Lung (tissue), 12 donors: ENCODE results near the gene TM4SF1. TPM values are rescaled to one million over a fixed set of nuclear protein-coding genes. Genes with fewer than 3 reads are reported as not detected.
A peak's percentile ranks its signal among the peaks of the same experiment; 100 is the strongest.

Experiments
- ATAC-seq: fragments of 200-7000 bp; cut with Tn5 transposase; one replicate; pipeline ENCODE4 v1.9.1; 2020; ENCODE audit warnings: moderate number of reproducible peaks; ENCODE audit not compliant: insufficient read depth, low FRiP score
- DNase-seq, 3 donors: peaks; one replicate each; pipeline ENCODE4 v3.0.0-alpha.2; 2013 to 2017
- H3K27ac ChIP-seq, 2 donors: one replicate each; pipeline ENCODE4 v1.5.1; 2013; ENCODE audit warnings: mild to moderate bottlenecking in 2 of 2, moderate library complexity in 2 of 2, control low read depth in 1 of 2, inconsistent platforms in 1 of 2, low read depth in 1 of 2, low read length in 1 of 2
- H3K27me3 ChIP-seq, 3 donors: one replicate each; pipeline ENCODE4 v1.5.1; 2013; ENCODE audit warnings: low read length in 2 of 3; ENCODE audit not compliant: control insufficient read depth in 3 of 3, insufficient read depth in 3 of 3
- H3K36me3 ChIP-seq, 4 donors: one replicate each; pipeline ENCODE4 v1.5.1; 2013; ENCODE audit warnings: low read length in 4 of 4, mild to moderate bottlenecking in 1 of 4, moderate library complexity in 1 of 4; ENCODE audit not compliant: control insufficient read depth in 4 of 4, insufficient read depth in 4 of 4
- H3K4me1 ChIP-seq, 5 donors: one replicate each; pipeline ENCODE4 v1.5.1; 2013; ENCODE audit warnings: low read length in 5 of 5, mild to moderate bottlenecking in 2 of 5, moderate library complexity in 1 of 5; ENCODE audit not compliant: control insufficient read depth in 5 of 5, insufficient read depth in 5 of 5
- H3K4me3 ChIP-seq: one replicate; pipeline ENCODE4 v1.5.1; 2013; ENCODE audit warnings: mild to moderate bottlenecking, control low read depth, moderate library complexity
- H3K9ac ChIP-seq, 2 donors: one replicate each; pipeline ENCODE4 v1.5.1; 2013; ENCODE audit warnings: low read length in 2 of 2, control low read depth in 1 of 2; ENCODE audit not compliant: insufficient read depth in 1 of 2
- H3K9me3 ChIP-seq, 4 donors: one replicate each; pipeline ENCODE4 v1.5.1; 2013; ENCODE audit warnings: low read length in 3 of 4, mild to moderate bottlenecking in 1 of 4, moderate library complexity in 1 of 4; ENCODE audit not compliant: control insufficient read depth in 4 of 4, insufficient read depth in 3 of 4
- CTCF ChIP-seq: IDR thresholded peaks from 2 replicates; pipeline ENCODE4 v1.5.1; 2012; ENCODE audit warnings: mild to moderate bottlenecking; ENCODE audit errors: control extremely low read depth, extremely low read depth
- WGBS, 2 donors: extraction: QIAGEN DNeasy Blood & Tissue Kit; methylation state at CpG; one replicate each; pipeline ENCODE4 v1.1.7; 2013; 5-methylcytosine and 5-hydroxymethylcytosine counted together
- polyA plus RNA-seq, 2 donors: library from polyadenylated mRNA; stranded (reverse); fragments of 200-250 nt; gene quantifications; one replicate each; pipeline ENCODE4 v1.2.1, GENCODE V29; 2013
- total RNA-seq, 2 donors: library from RNA; depleted of rRNA in 1 of 2; stranded (reverse); fragments of >200 nt in 1 of 2; gene quantifications; one replicate each; pipeline ENCODE4 v1.2.1, GENCODE V29; 2014 to 2021
- donor health status: control.
- donor health status: control.
- donor health status: Bipolar disorder and iron deficiency.
- donor health status: healthy.
- donor health status: DM: yes; HTN: yes; CAD: no.

TM4SF1 gene
- total and polyA plus RNA-seq, 4 donors = 177 to 281 (median 238) TPM

- ATAC-seq (peak; percentile 75), DNase-seq (peak in 1 of 3 donors; percentile 27)
- Histone ChIP-seq H3K27me3 (no peaks in the 10 kb centered on the region), H3K27ac (peak overlapping the region in 1 of 2 donors; percentile 72), H3K36me3 (no peaks in the 10 kb centered on the region), H3K4me1 (peaks cover 0 to 1% (median 0%) of the 10 kb centered on the region in 5 donors), H3K9ac (no peak overlapping the region), H3K4me3 (no peak overlapping the region), H3K9me3 (peaks cover 0 to 2% (median 0%) of the 10 kb centered on the region in 4 donors)
- no peak for TF ChIP-seq CTCF
- 72 to 74% methylated on average over 2 of the region's 2 CpGs for WGBS, 2 donors
These were observed 24.5 kb upstream of the TM4SF1 start for GRCh38 chr3:149401926-149402310.

GRCh38 chr3:149401212-149401925 is 23.9 kb upstream of the TM4SF1 start:
- DNase-seq (peak in 2 of 3 donors; percentile 50 to 62), ATAC-seq (peak; percentile 68)
- 36 to 66% methylated on average over 3 of the region's 3 CpGs for WGBS, 2 donors
- H3K4me3 ChIP-seq = no peak overlapping the region
- no peak overlapping the region for H3K9ac ChIP-seq
- peak overlapping the region in 1 of 2 donors; percentile 91 for H3K27ac ChIP-seq
- H3K27me3 ChIP-seq = no peaks in the 10 kb centered on the region
- H3K36me3 ChIP-seq = no peaks in the 10 kb centered on the region
- H3K4me1 ChIP-seq = peaks cover 0 to 1% (median 0%) of the 10 kb centered on the region in 5 donors
- H3K9me3 ChIP-seq = peaks cover 0 to 2% (median 0%) of the 10 kb centered on the region in 4 donors
- TF ChIP-seq CTCF = no peak

DNA sequence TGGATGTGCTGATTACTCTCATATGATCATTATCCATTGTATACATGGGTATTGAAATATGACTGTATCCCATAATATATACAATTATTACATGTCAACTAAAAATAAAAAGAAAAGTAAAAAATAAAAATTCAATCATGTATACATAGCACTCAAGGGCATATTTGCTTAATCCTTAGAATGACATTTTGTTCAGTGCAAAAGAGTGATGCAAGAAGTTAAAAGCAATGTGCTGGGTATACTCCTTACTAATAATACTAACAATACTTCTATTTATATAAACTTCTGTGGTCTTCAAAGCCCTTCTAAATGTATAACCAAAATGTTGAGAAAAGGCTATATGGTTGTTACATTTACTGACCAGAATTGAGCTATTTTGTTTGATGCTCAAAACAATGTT is 23.2 kb upstream of the TM4SF1 start:
- Histone ChIP-seq H3K9ac (no peak overlapping the region), H3K27me3 (no peaks in the 10 kb centered on the region), H3K36me3 (no peaks in the 10 kb centered on the region), H3K9me3 (peaks cover 0 to 2% (median 0%) of the 10 kb centered on the region in 4 donors), H3K4me1 (peaks cover 0 to 7% (median 4%) of the 10 kb centered on the region in 5 donors), H3K27ac (no peak overlapping the region), H3K4me3 (no peak overlapping the region)
- ATAC-seq = no peak
- TF ChIP-seq CTCF = no peak
- no peak for DNase-seq
